Prostate gland (tissue), 2 donors: ENCODE measurements around the gene FLT1.

Experiments used
- POLR2A ChIP-seq: fragments of 450-650 bp; IDR thresholded peaks from one replicate; pipeline ENCODE4 v1.6.1; 2016; ENCODE audit warnings: antibody characterized with exemption, mild to moderate bottlenecking
- POLR2AphosphoS5 ChIP-seq: sonication (generic); formaldehyde crosslinking; IDR thresholded peaks from one replicate; pipeline ENCODE4 v1.6.1; 2017; ENCODE audit warnings: antibody characterized with exemption
- TF ChIP-seq, protein P1 (sequence below), 4 experiments: fragments of 200-600 bp in 2 of 4; fragments of 450-650 bp in 2 of 4; sonication (generic) in 2 of 4; IDR thresholded peaks; 1 replicate in 3 of 4; 2 replicates in 1 of 4; pipeline ENCODE4 v1.5.1; 2016 to 2019; ENCODE audit warnings: antibody characterized with exemption in 4 of 4, mild to moderate bottlenecking in 2 of 4, moderate library complexity in 2 of 4

DNA sequence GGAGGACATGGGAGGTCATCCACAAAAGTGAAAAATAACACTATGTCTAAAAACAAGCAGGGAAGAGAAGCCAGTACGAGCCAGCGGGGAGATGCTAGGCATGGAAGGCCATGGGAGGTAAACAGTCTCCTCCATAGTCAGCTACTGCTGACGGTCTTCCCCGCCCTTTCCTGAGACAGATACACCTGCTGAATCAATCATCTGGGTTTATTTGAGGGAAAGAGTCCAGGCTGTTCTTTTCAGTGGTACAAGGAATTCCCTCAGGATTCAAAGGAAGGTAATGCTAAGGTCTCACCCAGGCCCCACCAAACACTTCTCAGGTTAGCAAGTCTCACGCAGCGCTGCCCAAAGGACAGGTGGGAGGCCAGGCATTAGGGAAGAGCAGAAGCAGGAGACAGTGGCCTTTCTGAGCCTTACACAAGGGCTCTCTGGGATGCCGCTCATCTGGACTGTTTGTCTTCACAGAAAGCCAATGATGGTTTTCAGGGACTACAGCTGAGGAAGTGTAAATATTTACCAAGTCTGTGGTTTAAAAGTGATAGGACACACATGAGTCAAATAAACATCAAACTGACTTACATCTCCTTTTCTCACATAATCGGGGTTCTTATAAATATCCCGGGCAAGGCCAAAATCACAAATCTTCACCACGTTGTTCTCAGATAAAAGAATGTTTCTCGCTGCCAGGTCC is 173.9 kb downstream of the FLT1 start:
- TF ChIP-seq, protein P1, sequence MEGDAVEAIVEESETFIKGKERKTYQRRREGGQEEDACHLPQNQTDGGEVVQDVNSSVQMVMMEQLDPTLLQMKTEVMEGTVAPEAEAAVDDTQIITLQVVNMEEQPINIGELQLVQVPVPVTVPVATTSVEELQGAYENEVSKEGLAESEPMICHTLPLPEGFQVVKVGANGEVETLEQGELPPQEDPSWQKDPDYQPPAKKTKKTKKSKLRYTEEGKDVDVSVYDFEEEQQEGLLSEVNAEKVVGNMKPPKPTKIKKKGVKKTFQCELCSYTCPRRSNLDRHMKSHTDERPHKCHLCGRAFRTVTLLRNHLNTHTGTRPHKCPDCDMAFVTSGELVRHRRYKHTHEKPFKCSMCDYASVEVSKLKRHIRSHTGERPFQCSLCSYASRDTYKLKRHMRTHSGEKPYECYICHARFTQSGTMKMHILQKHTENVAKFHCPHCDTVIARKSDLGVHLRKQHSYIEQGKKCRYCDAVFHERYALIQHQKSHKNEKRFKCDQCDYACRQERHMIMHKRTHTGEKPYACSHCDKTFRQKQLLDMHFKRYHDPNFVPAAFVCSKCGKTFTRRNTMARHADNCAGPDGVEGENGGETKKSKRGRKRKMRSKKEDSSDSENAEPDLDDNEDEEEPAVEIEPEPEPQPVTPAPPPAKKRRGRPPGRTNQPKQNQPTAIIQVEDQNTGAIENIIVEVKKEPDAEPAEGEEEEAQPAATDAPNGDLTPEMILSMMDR (IDR thresholded peaks at IDR 0.05), result no peak
- TF ChIP-seq POLR2AphosphoS5 (no peak), POLR2A (no peak)
